RKO (cell line): ENCODE data around the gene CADM4.
"Not testable (repeated sequence)": the region's sequence is repeated elsewhere in the genome, so short reads cannot be mapped to it uniquely, and the experiment has no call there.

ENCODE experiments used
- DNase-seq: peaks from one replicate; pipeline ENCODE4 v3.0.0-alpha.2; 2016; ENCODE audit warnings: low spot score

CADM4 gene

DNA sequence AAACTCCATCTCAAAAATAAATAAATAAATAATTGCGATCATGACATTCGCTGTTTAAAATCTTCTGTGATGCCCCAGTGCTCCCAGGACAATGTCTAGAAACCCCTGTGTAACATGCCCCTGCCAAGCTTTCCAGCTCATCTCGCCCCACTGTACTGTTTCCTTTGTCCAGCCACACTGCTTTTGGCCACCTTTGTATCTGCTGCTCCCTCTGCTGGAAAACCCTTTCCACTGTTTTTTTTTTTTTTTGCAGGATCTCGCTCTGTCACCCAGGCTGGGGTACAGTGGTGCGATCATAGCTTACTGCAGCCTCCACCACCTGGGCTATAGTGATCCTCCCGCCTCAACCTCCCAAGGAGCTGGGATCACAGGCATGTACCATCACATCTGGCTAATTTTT lies 22.8 kb upstream of the CADM4 start:
- DNase-seq = no peak

- DNase-seq = no peak
Measured at GRCh38 chr19:43660971-43661360, 21.3 kb upstream of the CADM4 start.

DNA sequence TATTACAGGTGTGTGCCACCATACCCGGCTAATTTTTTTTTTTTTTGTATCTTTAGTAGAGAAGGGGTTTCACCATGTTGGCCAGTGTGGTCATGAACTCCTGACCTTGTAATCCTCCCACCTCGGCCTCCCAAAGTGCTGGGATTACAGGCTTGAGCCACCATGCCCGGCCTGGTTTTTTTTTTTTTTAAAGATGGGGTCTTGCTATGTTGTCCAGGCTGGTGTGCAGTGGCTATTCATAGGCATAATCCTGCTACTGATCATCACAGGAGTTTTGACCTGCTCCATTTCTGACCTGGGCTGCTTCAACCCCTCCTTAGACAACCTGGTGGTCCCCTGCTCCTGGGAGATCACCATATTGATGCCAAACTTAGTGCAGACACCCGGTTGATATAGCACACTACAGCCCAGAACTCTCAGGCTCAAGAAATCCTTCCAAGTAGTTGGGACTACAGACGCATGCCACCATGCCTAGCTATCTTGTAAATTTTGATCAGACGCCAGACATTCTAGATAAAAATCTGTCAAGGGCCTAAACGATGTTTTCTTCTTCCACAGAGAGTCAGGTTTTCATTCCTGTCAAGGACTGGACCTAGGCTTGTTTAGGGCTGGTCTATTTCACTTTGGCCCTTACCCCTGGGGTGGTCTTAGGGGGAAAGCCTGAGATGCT lies 20.8 kb upstream of the CADM4 start:
- no peak for DNase-seq

DNA sequence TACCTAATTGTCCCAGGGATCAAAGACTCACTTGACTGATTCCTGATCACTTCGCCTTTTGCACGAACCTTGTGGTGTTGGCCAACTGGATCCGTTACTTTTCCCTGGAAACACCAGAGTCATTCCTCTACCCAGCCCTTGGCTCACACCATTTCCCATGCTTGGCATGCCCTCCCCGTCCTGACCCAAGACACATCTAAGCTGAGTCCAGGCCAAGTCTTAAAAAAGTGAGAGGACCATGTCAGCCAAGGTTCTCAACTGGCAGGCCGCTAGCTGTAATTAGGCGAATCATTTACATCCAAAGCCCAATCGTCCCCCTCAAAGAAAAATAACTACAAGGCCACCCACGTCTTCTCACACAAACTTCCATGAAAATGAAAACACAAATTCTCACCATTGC lies 18.8 kb upstream of the CADM4 start:
- no peak for DNase-seq

- DNase-seq = no peak
Measured at GRCh38 chr19:43658001-43658400, 18.4 kb upstream of the CADM4 start.

GRCh38 chr19:43656436-43656835 lies 16.8 kb upstream of the CADM4 start:
- DNase-seq = no peak

DNA sequence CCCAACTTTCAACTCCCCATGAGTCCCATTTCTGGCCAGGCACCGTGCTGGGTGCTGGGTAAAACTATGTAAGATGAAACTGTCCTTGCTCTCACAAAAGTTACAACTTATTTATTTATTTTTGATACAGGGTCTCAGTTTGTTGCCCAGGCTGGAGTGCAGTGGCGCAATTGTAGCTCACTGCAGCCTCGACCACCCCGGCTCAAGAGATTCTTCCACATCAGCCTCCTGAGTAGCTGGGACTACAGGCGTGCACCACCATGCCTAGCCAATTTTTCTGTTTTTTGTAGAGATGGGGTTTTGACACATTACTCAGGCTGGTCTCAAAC lies 12.9 kb upstream of the CADM4 start:
- DNase-seq = no peak

DNA sequence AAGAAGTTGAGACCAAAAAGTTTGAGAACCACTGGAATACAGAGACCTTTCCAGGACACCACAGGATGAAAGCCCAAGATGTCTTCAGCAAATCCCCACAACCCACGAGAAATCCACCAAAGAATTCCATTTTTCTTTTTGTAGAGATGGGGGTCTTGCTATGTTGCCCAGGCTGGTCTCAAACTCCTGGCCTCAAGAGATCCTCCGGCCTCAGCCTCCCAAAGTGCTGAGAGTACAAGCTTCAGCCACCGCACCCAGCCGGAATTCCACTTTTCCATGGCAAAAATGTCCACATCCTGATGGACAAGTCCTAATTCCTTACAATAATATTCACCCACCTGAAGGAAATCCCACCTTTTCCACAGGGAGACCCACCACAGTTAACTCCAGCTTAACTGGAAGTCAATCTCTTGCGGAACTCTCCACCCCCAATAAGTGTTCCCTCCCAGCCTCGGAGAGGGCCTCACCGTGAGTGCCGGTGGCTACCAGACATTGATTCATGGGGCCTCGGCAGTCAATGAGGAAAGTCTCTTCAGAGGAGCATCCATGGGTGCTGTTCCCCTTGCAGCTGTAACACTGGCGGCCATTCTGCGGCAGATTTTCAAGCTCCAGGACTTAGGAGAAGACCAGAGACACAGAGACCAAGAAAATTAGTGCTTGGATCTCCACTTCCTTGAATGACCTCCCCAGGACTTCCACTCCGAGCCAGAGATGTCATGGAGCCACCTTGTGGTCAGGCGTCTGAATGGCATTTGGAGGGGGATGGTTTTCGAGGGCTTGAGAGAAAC lies 12.3 kb upstream of the CADM4 start:
- DNase-seq = peak; percentile 77

DNA sequence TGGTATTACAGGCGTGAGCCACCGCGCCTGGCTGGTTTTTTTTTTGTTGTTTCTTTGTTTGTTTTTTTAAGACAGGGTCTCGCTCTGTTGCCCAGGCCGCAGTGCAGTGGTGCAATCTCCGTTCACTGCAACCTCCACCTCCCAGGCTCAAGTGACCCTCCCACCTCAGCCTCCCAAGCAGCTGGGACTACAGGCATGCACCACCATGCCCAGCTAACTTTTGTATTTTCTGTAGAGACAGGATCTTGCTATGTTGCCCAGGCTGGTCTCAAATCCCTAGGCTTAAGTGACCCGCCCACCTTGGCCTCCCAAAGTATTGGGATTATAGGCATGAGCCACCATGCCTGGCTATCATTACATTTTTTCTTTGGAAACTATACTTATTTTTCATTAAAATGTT lies 10.6 kb upstream of the CADM4 start:
- DNase-seq = not testable (repeated sequence)

- no peak for DNase-seq
Measured at GRCh38 chr19:43649514-43649913, 9.9 kb upstream of the CADM4 start.

DNA sequence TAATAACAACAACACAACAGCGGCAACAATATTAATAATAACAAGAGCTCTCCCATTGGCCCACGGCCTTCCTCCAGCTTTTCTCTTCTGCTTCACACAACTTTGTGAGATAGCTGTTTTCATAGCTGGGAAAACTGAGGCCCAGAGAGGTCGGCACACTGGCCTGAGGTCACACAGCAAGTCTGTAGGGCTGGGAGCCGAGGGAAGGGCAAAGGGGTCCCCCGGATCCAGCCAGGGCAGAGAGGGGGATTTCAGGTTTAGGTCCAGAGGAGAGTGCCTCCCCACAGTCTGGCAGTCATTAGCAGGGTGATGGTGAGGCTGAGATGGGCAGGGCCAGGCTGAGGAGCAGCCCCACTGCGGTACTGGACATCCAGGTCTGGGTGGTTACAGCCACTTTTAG lies 9.0 kb upstream of the CADM4 start:
- DNase-seq = no peak

DNA sequence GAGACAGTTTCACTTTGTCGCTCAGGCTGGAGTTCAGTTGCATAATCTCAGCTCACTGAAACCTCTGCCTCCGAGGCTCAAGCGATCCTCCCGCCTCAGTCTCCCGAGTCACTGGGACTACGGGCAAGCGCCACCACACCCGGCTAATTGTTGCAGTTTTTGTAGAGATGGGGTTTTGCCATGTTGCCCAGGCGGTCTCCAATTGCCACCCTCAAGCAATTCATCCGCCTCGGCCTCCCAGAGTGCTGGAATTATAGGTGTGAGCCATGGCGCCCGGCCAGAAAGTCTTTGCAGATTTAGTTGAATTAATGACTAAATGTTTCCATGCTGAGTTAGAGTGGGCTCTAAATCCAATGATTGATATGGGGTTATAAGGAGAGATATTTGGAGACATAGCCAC lies 4.5 kb upstream of the CADM4 start:
- no peak for DNase-seq

DNA sequence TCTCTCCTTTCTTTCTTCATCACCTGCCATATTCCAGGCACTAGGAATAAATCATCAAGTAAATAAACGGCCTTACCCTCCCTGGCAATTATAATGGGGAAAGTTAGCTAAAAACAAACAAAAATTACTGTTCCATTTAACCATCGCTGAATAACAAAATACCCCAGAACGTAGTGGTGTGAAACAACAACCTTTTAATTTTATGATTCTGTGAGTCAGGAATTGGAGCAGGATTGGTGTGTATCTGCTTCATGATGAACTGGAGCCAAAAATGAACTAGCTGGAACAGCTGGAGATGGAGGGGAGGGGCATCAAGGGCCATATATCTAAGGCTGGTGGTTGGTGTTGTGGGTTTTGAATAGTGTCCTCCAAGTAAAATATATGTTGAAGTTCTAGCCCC lies 3.7 kb upstream of the CADM4 start:
- DNase-seq = no peak

DNA sequence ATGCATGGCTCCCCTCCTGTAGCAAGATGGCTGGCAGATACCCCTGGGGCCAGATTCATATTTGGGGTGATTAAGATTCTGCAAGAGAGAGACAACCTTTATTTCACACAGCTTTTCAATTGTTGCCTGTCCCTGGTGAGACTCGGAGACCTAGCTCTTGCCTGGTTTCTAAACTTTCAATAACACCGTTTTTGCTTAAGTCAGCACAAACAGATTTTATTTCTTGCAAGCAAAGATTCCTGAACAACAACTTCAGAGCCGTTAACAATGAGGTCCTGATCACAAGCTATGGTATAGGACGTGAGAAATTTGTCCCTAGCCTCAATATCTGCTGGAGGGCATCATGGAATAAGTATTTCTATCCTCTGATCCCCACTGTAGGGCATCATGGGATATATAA lies 2.9 kb upstream of the CADM4 start:
- DNase-seq = no peak

DNA sequence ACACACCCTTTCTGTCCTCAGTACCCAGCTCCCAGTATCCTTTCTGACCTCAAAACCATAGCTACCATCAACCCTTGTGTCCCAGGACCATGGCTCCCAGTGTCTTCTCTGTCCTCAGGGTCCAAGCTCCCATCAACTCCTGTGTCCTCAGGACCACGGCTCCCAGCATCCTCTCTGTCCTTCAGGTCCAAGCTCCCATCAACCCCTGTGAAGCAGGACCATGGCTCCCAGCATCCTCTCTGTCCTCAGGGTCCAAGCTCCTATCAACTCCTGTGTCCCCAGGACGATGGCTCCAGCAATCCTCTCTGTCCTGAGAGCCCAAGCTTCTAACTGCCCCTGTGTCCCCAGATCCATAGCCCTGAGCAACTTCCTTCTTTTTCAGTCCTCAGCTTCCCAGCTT lies 1.7 kb upstream of the CADM4 start:
- no peak for DNase-seq

DNA sequence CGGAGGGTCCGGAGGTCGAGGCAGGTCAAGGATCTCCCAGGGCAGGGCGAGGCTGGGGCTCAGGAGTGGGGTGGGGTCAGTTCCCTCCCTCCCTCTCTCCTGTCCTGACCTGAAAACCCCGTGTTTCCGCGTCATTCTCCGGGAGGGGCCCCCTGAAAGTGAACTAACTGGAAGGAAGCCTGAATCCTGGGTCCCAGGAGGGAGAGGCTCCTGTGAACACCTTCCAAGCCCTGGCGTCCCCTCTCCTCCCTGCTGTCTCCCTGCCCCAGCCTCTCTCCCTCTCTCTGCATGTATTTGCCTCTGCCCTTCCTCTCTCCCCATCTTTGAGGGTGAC lies 741 bp upstream of the CADM4 start:
- no peak for DNase-seq

DNA sequence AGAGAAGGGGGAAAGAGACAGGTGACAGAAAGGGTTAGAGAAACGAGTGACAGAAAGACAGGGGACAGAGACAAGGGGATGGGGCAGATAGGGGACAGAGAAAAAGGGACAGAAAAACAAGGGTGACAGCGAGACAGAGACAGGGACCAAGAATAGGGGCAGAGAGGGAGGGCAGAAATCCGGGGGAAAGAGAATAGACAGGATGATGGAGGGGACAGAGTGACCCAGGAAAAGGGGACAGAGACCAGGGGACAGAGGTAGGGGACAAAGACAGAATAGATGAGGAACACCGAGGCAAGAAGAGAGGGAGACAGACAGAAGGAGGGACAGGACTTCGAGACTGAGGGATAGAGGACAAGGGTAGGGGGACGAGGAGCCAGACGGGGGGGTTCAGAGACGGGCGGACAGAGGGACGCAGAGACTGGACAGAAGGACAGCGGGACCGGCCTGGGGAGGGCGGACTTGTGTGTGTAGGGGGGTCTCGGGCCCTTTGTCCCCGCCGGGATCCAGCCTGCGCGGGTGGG lies 593 bp downstream of the CADM4 start:
- no peak for DNase-seq

DNA sequence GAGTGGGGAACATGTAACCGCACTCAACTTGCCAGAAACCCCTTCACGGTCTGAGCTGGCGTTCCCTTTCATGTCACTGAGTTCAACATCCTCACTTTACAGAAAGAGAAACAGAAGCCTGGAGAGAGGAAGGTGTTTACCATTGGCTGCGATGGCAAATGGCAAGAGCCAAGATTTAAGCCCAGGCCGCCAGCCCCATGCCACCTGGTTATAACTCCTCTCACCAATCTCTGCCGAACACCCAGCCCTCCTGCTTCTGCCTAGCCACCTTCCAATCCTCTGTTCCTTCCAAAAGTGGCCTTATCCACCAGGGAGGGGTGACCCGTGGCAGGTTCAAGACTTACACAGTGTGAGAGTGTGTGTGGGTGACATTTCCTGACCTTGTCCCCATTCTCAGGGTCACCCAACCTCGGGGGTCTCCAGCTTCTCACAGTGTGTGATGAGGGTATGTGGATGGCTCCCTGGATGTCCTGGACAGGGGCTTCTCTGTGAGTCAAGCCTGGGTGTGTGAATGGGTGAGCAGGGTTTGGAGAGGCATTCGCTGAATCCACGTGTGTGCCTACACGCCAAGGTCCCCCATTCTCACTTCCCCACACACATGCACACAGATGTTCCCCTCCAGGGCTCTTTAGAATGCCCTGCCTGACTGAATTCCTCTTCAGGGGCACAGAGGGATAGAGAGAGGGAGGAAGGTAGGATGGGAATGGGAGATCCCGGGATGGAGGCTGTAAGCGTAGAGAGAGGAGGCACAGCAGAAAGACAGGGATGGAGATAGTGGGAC lies 1.2 kb downstream of the CADM4 start:
- DNase-seq = no peak

DNA sequence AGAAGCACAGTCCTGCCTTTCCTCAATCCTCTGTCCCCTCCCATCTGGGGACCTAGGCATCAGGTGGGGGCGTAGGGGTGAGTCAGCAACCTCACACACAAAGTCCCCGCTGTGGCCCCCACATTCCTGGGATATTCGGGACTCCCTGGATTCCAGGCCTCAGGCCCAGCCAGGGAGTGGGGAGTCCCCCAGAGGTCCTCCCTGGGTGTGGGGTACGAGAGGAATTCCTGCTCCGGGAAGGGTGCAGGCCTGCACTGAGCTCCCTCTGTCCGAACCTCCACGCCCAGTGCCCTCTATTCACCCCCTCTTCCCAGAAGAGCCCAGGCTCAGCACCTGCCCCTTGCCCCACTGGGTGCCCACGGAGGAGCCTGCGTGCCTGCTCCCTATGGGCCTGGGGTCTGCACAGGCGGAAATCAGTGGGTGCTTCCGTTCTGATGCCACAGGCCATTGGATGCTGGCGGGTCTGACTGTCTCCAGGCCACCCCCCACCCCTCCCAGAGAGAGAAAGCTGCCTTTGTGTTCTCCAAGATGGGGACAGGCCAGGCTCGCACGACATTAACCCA lies 3.4 kb downstream of the CADM4 start:
- no peak for DNase-seq

DNA sequence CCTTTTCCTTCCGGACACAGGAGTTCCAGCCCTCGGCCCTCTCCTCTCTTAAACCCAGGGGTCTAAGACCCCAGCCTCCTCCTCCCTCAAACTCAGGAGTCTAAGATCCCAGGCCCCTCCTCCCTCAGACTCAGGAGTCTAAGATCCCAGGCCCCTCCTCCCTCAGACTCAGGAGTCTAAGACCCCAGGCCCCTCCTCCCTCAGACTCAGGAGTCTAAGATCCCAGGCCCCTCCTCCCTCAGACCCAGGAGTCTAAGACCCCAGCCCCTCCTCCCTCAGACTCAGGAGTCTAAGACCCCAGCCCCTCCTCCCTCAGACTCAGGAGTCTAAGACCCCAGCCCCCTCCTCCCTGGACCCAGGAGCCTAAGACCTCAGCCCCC lies 4.1 kb downstream of the CADM4 start:
- DNase-seq = not testable (repeated sequence)

- no peak for DNase-seq
Measured at GRCh38 chr19:43634872-43635560, 4.6 kb downstream of the CADM4 start.

DNA sequence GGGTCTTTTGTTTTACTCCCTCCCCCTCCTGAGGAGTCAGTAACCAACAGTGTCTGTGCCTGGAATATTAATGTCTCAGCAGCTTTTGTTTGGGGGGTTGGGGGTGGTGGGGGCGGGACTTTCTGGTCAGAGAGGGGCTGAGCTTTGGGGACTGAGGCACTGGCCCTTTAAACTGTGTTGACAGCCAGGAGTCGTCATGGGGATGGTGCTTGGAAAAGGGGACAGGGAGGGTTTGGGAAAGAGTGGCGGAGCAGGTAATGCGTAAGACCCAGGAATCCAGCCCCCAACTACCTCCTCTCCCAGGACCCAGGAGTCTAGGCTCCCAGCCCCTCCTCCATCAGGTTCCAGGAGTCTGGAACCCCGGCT lies 5.2 kb downstream of the CADM4 start:
- no peak for DNase-seq
